GM12874 (cell line): Measurements from ENCODE around the gene GPC1.

Experiments
- TF ChIP-seq, protein P1 (sequence below): IDR thresholded peaks from 2 replicates; pipeline ENCODE4 v1.5.1; 2011; ENCODE audit warnings: low read depth, mild to moderate bottlenecking, control low read depth, low read length, moderate library complexity; ENCODE audit not compliant: insufficient read depth

Gene GPC1

DNA sequence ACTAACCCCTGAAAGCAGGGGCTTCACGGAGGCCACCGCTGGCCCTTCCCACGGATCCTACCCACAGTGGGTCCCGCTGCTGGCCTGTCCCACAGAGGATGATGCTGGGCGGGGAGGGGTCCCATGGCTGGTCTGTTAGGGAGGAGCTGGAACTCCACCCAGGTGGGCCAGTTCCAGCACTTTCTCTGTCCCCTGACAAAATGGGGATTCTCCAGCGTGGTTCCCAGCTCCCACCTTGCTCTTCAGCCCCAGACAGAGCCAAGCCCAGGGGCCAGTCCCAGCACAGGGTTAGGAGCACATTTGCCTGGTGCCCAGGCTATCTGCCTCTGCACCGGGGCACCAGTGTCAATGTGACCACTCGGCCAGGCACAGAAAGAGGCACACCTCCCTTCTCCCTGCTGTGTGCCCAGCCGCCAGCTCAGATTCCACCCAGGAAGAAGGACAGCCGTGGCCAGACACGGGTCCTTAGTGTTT lies 72.4 kb downstream of the GPC1 start:
- TF ChIP-seq, protein P1, sequence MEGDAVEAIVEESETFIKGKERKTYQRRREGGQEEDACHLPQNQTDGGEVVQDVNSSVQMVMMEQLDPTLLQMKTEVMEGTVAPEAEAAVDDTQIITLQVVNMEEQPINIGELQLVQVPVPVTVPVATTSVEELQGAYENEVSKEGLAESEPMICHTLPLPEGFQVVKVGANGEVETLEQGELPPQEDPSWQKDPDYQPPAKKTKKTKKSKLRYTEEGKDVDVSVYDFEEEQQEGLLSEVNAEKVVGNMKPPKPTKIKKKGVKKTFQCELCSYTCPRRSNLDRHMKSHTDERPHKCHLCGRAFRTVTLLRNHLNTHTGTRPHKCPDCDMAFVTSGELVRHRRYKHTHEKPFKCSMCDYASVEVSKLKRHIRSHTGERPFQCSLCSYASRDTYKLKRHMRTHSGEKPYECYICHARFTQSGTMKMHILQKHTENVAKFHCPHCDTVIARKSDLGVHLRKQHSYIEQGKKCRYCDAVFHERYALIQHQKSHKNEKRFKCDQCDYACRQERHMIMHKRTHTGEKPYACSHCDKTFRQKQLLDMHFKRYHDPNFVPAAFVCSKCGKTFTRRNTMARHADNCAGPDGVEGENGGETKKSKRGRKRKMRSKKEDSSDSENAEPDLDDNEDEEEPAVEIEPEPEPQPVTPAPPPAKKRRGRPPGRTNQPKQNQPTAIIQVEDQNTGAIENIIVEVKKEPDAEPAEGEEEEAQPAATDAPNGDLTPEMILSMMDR: no peak

DNA sequence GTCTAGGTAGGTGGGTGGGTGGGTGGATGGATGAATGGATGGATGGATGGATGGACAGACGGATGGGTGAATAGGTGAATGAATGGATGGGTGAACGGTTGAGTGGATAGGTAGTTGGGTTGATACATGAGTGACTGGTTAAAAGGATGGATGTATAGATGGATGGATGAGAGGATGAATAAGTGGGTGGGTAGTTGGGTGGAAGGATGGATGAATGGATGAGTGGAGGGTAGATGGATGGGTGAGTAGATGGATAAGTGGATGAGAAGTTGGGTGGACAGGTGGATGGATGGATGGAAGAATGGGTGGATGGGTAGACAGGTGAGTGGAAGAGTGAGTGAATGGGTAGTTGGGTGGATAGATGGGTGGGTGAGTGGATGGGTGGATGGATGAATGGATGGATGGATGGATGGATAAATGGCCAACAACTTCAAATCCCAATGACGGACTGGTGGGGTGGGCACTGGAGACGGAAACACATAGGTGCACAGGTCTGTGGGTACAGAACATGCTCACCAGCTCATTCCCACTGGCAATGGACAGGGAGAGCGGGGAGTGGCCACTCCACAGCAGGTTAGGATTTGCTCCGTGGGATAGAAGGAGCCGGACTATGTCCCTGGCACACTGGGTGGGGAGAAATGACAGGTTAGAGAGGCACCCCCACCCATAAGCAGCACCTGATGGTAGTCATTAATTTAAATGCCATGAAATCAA lies 73.5 kb downstream of the GPC1 start:
- TF ChIP-seq, protein P1: no peak

DNA sequence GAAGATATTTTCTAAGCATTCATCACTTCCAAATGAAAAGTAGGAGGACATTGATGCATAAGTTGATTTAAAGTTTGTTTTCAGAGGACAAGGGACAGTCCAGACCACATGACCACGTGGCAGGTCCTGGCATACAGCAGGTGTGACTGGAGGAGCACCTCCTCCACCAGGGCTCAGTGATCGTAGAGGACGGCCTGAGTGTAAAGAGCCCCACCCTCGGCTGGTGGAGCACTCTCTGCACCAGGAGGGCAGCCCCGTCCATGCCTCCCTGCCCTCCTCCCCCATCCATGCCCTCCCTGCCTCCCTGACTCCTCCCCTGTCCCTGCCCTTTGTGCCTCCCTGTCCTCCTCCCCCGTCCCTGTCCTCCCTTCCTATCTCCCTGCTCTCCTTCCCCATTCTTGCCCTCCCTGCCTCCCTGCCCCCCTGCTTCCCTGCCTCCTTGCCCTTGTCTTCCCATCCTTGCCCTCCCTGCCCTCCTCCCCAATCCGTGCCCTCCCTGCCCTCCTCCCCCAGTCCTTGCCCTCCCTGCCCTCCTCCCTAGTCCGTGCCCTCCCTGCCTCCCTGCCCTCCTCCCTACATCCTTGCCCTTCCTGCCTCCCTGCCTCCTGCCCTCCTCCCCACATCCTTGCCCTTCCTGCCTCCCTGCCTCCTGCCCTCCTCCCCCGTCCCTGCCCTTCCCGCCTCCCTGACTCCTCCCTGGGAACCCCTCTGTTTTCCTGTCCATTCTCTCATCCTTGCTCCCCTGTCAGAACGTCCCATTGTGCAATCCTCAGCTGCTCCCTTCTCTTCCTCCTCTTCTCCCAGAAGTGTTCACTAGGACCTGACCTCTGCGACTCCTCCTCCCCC lies 74.4 kb downstream of the GPC1 start:
- TF ChIP-seq, protein P1: no peak

DNA sequence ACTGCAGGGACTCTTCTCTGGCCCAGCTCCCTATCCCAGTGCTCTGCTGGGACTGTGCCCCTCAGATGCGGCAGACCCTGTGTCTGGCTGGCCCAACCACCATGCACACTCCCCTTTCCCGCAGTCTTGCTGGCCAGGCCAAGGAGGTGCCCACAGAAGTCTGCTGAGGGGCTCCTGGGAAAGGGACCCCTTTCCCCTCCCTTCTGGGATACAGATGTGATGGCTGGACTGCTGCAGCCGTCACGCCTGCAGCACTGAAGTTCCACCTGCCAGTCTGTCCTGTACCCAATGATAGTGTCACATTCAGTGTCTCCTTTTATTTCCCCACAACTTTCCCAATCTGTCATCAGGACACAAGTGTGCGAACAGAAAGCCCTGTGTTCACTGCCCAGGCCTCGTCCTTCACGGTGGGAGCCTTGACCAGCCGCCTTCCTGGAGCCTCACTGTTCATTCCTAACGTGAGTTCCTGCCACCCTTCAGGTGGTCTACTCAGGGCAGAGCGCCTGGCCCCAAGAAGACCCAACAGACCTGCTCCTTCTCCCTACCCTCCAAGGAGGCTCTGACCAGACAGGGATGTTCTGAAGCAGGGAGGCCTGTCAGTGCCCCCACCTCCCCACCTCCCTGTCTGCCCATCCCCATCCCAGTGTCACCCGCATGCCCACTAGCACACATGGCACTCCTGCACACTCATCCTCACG lies 75.2 kb downstream of the GPC1 start:
- TF ChIP-seq, protein P1: no peak

DNA sequence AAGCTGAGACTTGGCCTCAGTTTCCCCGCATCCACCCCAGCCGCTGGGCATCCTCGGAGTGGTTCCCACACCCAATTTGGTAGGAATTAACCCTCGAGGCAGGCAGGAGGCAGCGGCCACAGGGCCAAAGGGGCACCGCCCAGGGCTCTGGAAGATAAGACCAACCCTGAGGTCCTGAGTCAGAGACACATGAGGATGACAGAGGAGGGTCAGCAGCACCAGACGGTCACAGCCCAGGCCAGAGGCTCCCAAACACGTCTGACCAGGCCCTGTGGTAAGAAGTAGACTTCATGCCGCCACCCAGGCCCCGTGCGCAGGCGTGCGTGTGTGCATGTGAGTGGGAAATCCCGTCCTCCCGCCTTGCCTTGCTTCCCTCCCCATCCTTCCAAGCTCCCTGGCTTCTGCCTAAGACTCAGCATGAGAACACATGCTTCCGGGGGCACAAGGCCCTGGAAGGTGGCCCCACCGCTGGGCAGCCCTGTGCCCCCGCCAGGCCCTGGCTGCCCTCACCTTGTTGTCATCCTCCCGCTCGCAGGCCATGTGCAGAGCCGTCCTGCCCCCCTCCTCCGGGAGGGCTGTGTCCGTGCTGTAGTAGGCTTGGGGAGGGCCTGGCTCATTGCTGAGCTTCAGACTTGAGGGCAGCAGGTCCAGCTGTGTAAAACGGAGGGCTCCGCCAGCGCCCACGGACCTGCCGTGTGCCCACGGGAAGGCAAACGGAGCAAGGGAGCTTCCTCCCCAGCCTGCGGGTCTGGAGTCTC lies 76.1 kb downstream of the GPC1 start:
- TF ChIP-seq, protein P1: no peak

DNA sequence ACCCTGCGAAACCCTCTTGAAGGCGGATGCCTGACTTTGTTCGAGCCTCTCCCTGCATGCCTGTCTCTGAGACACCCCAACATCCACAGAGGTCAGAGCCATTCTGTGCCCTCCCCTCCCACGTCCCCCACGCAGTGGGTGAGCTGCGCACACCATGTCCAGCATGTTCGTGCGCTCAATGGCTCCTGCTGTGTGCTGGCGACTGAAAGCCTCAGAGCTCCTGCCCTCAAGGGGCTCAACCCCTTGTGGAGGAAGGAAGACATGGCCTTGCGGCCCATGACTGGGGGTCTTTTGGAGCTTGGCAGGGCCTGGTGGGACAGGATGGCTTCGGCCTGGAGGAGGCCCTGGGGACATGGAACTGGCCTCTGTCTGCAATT lies 76.6 kb downstream of the GPC1 start:
- TF ChIP-seq, protein P1: no peak
